Measurements from ENCODE around the gene RBM38. TPM values are rescaled to one million over a fixed set of nuclear protein-coding genes. Genes with fewer than 3 reads are reported as not detected.

Gene RBM38
- total RNA-seq, 4 donors from 2014 or later = 9.6 to 15.5 (median 12.8) TPM

DNA sequence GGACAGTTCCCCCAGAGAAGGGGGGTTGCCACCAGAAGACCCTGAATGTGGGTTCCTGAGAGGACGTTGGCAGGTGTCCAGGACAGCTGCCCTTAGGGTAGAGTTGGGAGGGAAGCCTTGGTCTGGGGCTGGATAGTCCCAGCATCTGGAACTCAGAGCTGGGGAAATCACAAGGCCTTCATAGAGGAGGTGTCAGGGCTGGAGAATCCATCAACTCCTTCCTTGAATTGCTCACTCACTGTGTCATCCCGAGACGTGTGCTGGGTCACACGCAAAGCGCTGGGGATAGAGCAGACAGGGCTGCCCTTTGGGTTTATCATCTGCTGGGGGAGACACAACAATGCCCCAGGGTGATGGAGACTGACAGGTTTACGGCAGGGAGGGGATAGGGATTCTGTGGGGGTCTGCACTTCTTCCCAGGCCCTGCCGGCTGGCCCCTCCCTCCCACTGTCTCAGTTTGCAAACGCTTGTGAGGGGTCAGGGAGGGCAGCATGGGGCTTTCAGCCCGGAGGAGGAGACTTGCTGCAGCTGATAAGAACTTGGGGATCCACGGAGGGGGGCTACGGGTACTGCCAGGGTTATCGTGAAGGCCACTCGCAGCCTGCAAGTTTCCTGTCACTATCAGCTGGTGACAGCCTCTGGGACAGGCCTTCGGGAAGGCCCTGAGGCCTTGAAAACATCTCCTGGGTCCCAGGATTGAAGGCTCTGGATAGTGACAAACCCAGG, 18.6 kb downstream of the RBM38 start:
- TF ChIP-seq POLR2A (IDR thresholded peaks at IDR 0.05) = no peak
- TF ChIP-seq, protein P1, sequence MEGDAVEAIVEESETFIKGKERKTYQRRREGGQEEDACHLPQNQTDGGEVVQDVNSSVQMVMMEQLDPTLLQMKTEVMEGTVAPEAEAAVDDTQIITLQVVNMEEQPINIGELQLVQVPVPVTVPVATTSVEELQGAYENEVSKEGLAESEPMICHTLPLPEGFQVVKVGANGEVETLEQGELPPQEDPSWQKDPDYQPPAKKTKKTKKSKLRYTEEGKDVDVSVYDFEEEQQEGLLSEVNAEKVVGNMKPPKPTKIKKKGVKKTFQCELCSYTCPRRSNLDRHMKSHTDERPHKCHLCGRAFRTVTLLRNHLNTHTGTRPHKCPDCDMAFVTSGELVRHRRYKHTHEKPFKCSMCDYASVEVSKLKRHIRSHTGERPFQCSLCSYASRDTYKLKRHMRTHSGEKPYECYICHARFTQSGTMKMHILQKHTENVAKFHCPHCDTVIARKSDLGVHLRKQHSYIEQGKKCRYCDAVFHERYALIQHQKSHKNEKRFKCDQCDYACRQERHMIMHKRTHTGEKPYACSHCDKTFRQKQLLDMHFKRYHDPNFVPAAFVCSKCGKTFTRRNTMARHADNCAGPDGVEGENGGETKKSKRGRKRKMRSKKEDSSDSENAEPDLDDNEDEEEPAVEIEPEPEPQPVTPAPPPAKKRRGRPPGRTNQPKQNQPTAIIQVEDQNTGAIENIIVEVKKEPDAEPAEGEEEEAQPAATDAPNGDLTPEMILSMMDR (IDR thresholded peaks at IDR 0.05) = no peak
- Histone ChIP-seq H3K27ac (peak overlapping the region in 1 of 4 donors; percentile 5), H3K4me3 (no peak overlapping the region), H3K27me3 (no peaks in the 10 kb centered on the region), H3K36me3 (peaks cover 0 to 27% (median 0%) of the 10 kb centered on the region in 3 donors), H3K9me3 (no peaks in the 10 kb centered on the region), H3K4me1 (no peaks in the 10 kb centered on the region)
- no peak for DNase-seq

DNA sequence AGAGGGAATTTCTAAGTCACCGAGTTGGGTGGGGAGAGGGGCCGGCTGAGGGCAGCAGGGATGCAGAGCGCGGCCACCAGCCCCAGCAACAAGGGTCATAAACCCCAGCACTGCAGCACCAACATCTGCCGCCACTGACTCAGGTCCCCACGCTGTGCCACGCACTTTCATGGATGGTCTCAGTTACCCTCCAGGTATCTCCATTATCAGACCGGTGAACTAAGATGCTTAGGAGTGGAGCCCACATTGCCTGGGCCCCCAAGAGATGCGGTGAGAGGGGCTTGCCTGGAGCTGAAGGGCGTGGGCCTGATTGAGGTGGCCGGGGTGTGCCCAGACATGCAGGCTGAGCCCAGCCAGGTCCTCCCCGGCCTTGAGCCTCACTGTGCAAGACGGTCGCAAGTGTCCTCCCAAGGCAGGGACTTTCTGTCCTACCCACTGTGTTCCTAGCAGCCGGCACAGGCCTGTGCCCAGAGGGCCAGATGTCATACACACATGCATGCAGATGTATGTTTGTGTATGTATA, 19.3 kb downstream of the RBM38 start:
- H3K36me3 ChIP-seq = peaks cover 0 to 23% (median 0%) of the 10 kb centered on the region in 3 donors
- H3K27ac ChIP-seq = no peak overlapping the region
- H3K9me3 ChIP-seq = no peaks in the 10 kb centered on the region
- no peak for TF ChIP-seq POLR2A (IDR thresholded peaks at IDR 0.05)
- TF ChIP-seq, protein P1 (IDR thresholded peaks at IDR 0.05) = no peak
- H3K27me3 ChIP-seq = no peaks in the 10 kb centered on the region
- H3K4me3 ChIP-seq = no peak overlapping the region
- DNase-seq = no peak
- no peaks in the 10 kb centered on the region for H3K4me1 ChIP-seq

DNA sequence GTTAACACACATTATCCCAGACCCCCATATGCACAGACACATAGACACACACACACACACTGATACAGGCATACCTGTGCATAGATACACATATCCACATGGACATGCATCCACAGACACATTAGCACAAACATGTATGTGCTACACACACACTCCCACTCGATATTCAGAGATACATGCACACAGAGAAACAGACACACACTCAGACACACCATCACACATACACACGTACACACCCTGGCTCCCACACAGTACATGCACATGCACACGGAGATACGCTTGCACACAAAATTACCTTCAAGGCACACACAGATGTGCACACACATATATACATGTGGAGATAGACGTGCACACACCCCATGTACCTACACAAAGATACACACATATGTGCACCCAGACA, 19.7 kb downstream of the RBM38 start:
- Histone ChIP-seq H3K27me3 (no peaks in the 10 kb centered on the region), H3K9me3 (no peaks in the 10 kb centered on the region), H3K27ac (no peak overlapping the region), H3K4me1 (no peaks in the 10 kb centered on the region), H3K36me3 (peaks cover 0 to 23% (median 0%) of the 10 kb centered on the region in 3 donors), H3K4me3 (no peak overlapping the region)
- no peak for DNase-seq
- TF ChIP-seq, protein P1 (IDR thresholded peaks at IDR 0.05) = no peak
- TF ChIP-seq POLR2A (IDR thresholded peaks at IDR 0.05) = no peak

DNA sequence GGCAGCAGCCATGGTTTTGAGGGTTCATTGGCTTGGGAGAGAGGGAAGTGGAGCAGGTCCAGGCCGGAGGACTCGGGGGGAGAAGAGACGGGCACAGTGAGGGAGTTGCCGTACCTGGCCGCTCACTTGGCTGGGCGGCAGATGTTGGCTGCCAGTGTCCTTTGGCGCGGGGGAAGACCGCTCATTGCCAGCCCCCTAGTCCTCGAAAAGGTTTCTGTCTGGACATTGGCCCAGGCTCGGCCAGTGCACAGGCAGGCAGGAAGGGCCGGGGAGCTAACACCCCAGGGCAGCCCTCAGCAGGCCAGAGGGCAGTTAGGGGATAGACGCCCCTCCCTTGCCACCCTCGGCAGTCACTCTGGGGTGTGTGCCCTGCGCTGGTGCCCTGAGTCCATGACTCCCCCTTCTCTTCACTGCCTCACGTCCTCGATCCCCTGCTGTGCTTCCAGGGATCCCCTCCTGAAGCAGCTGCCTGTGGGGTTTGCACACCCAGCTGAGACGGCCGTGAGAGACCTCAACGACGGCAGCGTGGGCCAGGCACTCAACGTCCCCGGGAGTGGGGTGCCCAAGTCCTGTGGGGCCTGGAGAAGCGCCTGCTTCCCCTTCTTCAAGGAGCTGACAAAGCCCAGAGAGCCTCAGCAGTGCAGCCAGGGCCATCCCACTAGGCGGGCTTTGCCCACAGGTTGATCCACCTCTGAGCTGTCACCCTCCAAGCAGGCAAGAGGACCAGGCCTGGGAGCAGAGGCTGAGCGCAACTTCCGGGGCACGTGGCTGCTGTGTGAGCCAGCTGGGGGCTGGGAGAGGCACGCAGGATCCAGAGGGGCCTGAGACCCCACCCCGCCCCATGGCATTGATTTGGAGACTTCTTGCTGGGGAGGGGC, 20.4 kb downstream of the RBM38 start:
- no peak overlapping the region for H3K27ac ChIP-seq

DNA sequence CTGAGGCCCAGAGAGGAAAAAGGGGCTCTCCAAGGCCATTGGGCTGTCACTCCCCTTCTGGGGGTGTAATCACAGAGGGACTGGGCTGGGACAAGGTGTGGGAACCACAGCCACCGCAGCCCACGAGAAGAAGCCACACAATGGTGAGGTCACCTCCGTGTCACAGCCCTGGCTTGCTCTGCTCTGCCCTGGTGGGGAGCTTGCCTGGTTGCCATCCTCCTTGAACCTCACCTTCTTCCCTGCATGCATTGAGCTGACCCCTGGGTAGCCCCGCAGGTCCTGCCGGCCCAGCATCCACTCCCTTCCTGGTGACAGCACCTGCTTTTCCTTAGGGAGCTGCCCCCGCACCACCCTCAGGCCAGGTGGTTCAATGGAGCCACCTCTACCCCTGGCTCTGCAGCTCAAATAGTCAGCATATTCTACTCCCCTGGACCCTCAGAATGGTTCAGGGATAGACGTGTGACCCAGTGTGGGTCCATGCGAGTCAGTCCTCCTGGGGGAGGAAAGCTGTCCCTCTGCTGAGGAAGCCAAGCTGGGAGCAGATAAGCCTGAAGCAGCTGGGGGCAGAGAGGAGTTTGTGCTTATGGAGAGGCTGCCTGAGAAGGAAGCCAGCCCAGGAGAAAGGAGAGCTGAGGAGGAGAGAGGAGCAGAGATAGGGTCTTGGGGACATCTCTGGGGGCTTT, 21.3 kb downstream of the RBM38 start:
- H3K27ac ChIP-seq = no peak overlapping the region
- TF ChIP-seq, protein P1 (IDR thresholded peaks at IDR 0.05) = no peak
- peaks cover 0 to 17% (median 0%) of the 10 kb centered on the region in 3 donors for H3K36me3 ChIP-seq
- H3K9me3 ChIP-seq = no peaks in the 10 kb centered on the region
- no peak for DNase-seq
- H3K27me3 ChIP-seq = no peaks in the 10 kb centered on the region
- no peak overlapping the region for H3K4me3 ChIP-seq
- H3K4me1 ChIP-seq = no peaks in the 10 kb centered on the region

More for the DNA sequence above, 20.4 kb downstream of the RBM38 start:
- no peak overlapping the region for H3K4me3 ChIP-seq
- no peaks in the 10 kb centered on the region for H3K4me1 ChIP-seq
- H3K36me3 ChIP-seq = peaks cover 0 to 23% (median 0%) of the 10 kb centered on the region in 3 donors
- DNase-seq = no peak
- no peaks in the 10 kb centered on the region for H3K27me3 ChIP-seq
- no peaks in the 10 kb centered on the region for H3K9me3 ChIP-seq
- TF ChIP-seq, protein P1 (IDR thresholded peaks at IDR 0.05) = no peak
- no peak for TF ChIP-seq POLR2A (IDR thresholded peaks at IDR 0.05)

Measured in Peyer's patch (tissue), 4 donors.